K562 (cell line): ENCODE data around the gene GPRIN1. TPM values are rescaled to one million over a fixed set of nuclear protein-coding genes. Genes with fewer than 3 reads are reported as not detected.

Experiments
- CTBP1 ChIP-seq: fragments of 450-650 bp; IDR thresholded peaks from 2 replicates; pipeline ENCODE4 v1.6.1; 2016; ENCODE audit warnings: borderline replicate concordance
- ESRRB ChIP-seq: fragments of 250-450 bp; sonication (Bioruptor Pico); IDR thresholded peaks from 2 replicates; pipeline ENCODE4 v1.5.0; 2020; ENCODE audit warnings: mild to moderate bottlenecking, moderate library complexity, borderline replicate concordance
- EWSR1 ChIP-seq: fragments of 450-650 bp; IDR thresholded peaks from 2 replicates; pipeline ENCODE4 v1.6.1; 2018; ENCODE audit warnings: borderline replicate concordance, mild to moderate bottlenecking, low read depth, moderate library complexity; ENCODE audit not compliant: partially characterized antibody
- GABPB2 ChIP-seq: fragments of 250-450 bp; sonication (Bioruptor Pico); conservative IDR thresholded peaks from 2 replicates; pipeline ENCODE4 v1.5.1; 2021; ENCODE audit warnings: mild to moderate bottlenecking
- WHSC1 ChIP-seq: IDR thresholded peaks from one replicate; pipeline ENCODE4 v1.6.1; 2012; ENCODE audit warnings: low read length, control low read depth, inconsistent platforms
- XRCC5 ChIP-seq: fragments of 200-400 bp; formaldehyde crosslinking; IDR thresholded peaks from 2 replicates; pipeline ENCODE4 v1.6.1; 2017; ENCODE audit warnings: low read depth, mild to moderate bottlenecking, low read length
- ZNF316 ChIP-seq: fragments of 450-650 bp; IDR thresholded peaks from 2 replicates; pipeline ENCODE4 v1.6.1; 2016
- polyA plus RNA-seq, 8 experiments: library from polyadenylated mRNA; depleted of rRNA in 4 of 8; stranded (reverse) in 5 of 8; unstranded in 3 of 8; fragments of >200 nt; fragmentation: Nextera tagmentation in 2 of 8; fragmentation: Illumina TruSeq in 1 of 8; extraction: Ambion mirVana in 2 of 8; extraction: Trizol in 1 of 8; gene quantifications; 2 replicates each; pipeline versions ENCODE4 v1.2.1 to v1.2.3, GENCODE V29; 2011 to 2014; ENCODE audit warnings: inconsistent platforms in 1 of 8, missing spikeins in 1 of 8
- total RNA-seq, 7 experiments: library from RNA; depleted of rRNA in 6 of 7; stranded (reverse); fragments of >200 nt in 6 of 7; fragmentation: Illumina TruSeq in 2 of 7; extraction: Trizol in 2 of 7; gene quantifications; 2 replicates each; pipeline versions ENCODE4 v1.2.1 to v1.2.3, GENCODE V29; 2011 to 2021; ENCODE audit warnings: low replicate concordance in 1 of 7
- TF ChIP-seq, protein P1 (sequence below), 2 experiments: fragments of 450-650 bp; formaldehyde crosslinking in 1 of 2; IDR thresholded peaks; 2 replicates each; pipeline versions ENCODE4 v1.4.0 to v1.6.1; 2014 to 2020; ENCODE audit warnings: mild to moderate bottlenecking in 2 of 2, borderline replicate concordance in 1 of 2, low read depth in 1 of 2
- TF ChIP-seq, protein P2 (sequence below): sonication (generic); formaldehyde crosslinking; IDR thresholded peaks from 2 replicates; pipeline ENCODE4 v1.8.0; 2023; ENCODE audit warnings: missing genetic modification reagents, mild to moderate bottlenecking, borderline replicate concordance
- TF ChIP-seq, protein P3 (sequence below): fragments of 250-450 bp; sonication (Bioruptor Pico); IDR thresholded peaks from 2 replicates; pipeline ENCODE4 v1.4.0; 2020; ENCODE audit warnings: mild to moderate bottlenecking

The GPRIN1 gene
- total and polyA plus RNA-seq, 9 of the 15 experiments (the other 6 are each of a cell fraction or from before 2014, with no cell fraction given) = 0.15 to 11.6 (median 4.4) TPM

DNA sequence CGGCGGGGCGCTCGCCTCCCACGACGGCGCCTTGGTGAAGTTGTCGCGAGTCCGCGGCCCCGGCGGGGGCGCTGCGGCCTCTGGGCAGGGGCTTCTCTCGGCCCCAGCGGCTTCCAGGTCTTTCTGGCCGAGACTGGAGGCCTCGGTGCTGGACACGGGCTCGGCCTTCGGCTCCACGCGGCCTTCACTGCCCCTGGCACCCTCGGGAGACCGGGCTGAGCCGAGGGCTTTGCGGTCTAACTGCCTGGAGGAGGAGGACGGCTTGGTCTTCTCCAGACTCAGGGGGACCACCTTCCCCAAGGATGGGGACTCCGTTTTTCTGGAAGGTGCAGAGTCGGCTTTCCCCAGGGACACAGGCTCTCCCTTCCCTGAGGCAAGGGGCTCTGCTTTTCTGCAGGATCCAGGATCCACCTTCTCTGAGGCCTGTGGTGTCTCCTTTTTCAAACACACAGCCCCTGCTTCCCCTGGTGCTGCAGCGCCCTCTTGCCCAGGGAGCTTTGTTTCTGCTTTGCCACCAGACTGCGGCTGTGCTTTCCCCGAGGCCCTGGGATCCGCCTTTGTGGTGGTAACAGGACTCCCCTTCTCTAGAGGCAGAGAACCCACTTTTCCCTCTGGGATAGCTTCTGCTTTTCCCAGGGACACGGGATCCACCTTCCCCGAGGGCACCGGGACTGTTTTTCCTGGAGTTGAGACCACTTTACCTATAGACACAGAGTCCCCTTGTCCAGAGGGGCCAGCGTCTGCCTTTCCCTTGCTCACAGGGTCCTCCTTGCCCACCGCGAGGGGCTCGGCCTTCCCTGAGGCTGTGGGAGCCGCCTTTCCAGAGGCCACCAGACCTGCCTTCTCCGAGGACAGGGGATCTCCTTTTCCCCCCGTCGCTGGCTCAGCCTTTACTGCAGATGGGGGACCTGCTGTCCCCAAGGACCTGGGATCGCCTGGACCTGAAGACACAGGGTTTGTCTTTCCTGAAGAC, 12.3 kb downstream of the GPRIN1 start (continued):
- TF ChIP-seq, protein P1, sequence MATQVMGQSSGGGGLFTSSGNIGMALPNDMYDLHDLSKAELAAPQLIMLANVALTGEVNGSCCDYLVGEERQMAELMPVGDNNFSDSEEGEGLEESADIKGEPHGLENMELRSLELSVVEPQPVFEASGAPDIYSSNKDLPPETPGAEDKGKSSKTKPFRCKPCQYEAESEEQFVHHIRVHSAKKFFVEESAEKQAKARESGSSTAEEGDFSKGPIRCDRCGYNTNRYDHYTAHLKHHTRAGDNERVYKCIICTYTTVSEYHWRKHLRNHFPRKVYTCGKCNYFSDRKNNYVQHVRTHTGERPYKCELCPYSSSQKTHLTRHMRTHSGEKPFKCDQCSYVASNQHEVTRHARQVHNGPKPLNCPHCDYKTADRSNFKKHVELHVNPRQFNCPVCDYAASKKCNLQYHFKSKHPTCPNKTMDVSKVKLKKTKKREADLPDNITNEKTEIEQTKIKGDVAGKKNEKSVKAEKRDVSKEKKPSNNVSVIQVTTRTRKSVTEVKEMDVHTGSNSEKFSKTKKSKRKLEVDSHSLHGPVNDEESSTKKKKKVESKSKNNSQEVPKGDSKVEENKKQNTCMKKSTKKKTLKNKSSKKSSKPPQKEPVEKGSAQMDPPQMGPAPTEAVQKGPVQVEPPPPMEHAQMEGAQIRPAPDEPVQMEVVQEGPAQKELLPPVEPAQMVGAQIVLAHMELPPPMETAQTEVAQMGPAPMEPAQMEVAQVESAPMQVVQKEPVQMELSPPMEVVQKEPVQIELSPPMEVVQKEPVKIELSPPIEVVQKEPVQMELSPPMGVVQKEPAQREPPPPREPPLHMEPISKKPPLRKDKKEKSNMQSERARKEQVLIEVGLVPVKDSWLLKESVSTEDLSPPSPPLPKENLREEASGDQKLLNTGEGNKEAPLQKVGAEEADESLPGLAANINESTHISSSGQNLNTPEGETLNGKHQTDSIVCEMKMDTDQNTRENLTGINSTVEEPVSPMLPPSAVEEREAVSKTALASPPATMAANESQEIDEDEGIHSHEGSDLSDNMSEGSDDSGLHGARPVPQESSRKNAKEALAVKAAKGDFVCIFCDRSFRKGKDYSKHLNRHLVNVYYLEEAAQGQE (IDR thresholded peaks at IDR 0.05; ENCODE audit: borderline replicate concordance) = no peak
- TF ChIP-seq, protein P1 (CRISPR knock-in tag; IDR thresholded peaks at IDR 0.05; ENCODE audit: low read depth) = no peak
- no peak for TF ChIP-seq ESRRB
- no peak for TF ChIP-seq GABPB2
- TF ChIP-seq, protein P2, sequence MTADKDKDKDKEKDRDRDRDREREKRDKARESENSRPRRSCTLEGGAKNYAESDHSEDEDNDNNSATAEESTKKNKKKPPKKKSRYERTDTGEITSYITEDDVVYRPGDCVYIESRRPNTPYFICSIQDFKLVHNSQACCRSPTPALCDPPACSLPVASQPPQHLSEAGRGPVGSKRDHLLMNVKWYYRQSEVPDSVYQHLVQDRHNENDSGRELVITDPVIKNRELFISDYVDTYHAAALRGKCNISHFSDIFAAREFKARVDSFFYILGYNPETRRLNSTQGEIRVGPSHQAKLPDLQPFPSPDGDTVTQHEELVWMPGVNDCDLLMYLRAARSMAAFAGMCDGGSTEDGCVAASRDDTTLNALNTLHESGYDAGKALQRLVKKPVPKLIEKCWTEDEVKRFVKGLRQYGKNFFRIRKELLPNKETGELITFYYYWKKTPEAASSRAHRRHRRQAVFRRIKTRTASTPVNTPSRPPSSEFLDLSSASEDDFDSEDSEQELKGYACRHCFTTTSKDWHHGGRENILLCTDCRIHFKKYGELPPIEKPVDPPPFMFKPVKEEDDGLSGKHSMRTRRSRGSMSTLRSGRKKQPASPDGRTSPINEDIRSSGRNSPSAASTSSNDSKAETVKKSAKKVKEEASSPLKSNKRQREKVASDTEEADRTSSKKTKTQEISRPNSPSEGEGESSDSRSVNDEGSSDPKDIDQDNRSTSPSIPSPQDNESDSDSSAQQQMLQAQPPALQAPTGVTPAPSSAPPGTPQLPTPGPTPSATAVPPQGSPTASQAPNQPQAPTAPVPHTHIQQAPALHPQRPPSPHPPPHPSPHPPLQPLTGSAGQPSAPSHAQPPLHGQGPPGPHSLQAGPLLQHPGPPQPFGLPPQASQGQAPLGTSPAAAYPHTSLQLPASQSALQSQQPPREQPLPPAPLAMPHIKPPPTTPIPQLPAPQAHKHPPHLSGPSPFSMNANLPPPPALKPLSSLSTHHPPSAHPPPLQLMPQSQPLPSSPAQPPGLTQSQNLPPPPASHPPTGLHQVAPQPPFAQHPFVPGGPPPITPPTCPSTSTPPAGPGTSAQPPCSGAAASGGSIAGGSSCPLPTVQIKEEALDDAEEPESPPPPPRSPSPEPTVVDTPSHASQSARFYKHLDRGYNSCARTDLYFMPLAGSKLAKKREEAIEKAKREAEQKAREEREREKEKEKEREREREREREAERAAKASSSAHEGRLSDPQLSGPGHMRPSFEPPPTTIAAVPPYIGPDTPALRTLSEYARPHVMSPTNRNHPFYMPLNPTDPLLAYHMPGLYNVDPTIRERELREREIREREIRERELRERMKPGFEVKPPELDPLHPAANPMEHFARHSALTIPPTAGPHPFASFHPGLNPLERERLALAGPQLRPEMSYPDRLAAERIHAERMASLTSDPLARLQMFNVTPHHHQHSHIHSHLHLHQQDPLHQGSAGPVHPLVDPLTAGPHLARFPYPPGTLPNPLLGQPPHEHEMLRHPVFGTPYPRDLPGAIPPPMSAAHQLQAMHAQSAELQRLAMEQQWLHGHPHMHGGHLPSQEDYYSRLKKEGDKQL (CRISPR knock-in tag) = no peak
- TF ChIP-seq WHSC1 = no peak
- TF ChIP-seq EWSR1 = no peak
- TF ChIP-seq XRCC5 = no peak
- TF ChIP-seq CTBP1 = no peak
- TF ChIP-seq ZNF316 = no peak
- TF ChIP-seq, protein P3, sequence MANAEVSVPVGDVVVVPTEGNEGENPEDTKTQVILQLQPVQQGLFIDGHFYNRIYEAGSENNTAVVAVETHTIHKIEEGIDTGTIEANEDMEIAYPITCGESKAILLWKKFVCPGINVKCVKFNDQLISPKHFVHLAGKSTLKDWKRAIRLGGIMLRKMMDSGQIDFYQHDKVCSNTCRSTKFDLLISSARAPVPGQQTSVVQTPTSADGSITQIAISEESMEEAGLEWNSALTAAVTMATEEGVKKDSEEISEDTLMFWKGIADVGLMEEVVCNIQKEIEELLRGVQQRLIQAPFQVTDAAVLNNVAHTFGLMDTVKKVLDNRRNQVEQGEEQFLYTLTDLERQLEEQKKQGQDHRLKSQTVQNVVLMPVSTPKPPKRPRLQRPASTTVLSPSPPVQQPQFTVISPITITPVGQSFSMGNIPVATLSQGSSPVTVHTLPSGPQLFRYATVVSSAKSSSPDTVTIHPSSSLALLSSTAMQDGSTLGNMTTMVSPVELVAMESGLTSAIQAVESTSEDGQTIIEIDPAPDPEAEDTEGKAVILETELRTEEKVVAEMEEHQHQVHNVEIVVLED = no peak
